UCSD-AML1 (cell line): ENCODE data around the gene PARD3.
"Not testable (repeated sequence)": the region's sequence is repeated elsewhere in the genome, so short reads cannot be mapped to it uniquely, and the experiment has no call there.

Experiments
- DNase-seq: peaks from one replicate; lab custom pipeline; 2025; ENCODE audit not compliant: unreplicated experiment; lab: John Stamatoyannopoulos, UW

The PARD3 gene

DNA sequence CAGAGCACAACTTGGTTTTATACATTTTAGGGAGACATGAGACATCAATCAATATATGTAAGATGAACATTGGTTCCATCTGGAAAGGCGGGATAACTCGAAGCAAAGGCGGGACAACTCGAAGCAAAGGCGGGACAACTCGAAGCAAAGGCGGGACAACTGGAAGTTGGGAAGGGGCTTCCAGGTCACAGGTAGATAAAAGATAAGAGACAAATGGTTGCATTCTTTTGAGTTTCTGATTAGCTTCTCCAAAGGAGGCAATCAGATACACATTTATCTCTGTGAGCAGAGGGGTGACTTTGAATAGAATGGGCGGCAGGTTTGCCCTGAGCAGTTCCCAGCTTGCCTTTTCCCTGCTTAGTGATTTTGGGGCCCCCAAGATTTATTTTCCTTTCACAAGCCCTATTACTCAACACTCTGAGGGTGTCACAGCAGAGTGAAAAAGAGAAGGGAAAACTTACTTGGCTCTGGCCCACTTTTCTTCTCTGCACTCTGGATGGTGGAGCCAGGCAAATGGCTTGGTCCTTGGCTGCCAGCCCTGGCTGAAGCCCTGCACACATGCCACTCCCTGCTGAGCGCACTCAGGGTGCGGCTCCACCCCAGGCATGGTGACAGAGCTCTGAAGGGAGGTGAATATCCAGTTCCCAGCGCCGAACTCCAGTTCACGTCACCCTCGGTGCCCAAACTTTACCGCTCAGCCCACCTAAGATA lies 46.7 kb downstream of the PARD3 start:
- DNase-seq, result no peak

DNA sequence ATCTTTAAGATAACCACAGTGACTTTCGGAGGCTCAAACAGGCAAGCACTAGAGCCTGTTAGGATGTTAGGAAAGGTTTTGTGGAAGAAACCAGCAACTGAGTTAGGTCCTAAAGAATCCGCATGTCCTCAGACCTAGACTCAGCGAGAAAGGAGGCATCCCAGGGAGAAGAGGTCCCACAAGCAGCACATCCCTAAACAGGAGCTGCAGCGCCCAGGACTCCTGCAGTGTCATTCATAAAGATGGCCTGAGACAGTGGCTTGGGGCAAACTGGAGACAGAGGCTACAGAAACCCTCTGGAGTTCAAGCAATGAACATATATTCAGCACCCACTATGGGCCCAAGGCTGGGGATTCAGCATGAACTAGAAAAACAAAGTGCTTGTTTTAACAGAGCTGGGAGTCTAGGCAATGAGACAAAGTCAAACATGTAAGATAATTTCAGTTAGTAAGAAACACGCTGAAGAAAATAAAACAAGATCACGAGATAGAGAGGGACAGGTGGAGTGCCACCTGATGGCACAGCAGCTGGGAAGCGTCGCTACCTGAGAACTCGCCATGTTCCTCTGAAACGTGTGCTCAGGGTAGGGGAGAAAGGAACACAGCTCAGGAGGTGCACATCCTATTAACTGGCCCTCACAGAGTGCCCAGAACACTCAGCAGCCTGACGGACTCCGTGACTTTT lies 48.1 kb downstream of the PARD3 start:
- DNase-seq, result no peak

DNA sequence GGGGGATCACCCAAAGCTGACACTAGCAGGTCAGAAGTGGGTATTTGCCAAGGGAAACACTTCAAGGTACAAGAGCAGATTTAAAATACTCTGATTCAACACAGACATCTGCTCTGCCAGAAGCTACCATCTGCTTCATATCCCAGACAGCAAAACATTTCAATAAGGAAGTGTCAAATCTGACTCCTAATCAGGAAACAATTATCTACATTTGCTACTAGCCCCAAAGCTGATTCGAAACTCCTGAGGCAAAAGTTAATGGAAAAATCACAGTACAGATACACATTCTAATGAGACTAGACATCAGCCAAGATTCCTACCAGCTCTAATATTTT lies 48.9 kb downstream of the PARD3 start:
- no peak for DNase-seq

DNA sequence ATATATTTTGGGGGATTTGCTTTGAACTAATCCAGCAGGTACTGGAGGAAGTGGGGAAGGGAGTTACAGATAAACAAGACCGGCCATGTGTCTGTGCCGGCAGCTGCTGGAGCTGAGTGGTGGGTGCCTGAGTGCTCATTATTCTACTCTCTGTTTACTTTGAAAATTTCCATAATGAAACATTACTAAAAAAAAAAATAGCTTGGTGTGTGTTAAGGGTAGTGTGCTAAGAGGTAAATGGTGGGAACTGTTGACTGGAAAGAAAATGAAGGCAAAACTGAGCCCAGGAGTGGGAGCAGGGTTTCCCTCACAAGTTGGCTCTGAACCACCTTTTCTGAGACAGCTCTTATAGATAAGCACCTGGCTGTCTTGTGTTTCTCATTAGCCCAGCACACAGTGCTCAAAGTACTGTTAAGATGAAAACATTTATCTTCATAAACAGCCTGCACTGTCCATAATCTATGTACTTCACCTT lies 50.6 kb downstream of the PARD3 start:
- DNase-seq, result no peak

DNA sequence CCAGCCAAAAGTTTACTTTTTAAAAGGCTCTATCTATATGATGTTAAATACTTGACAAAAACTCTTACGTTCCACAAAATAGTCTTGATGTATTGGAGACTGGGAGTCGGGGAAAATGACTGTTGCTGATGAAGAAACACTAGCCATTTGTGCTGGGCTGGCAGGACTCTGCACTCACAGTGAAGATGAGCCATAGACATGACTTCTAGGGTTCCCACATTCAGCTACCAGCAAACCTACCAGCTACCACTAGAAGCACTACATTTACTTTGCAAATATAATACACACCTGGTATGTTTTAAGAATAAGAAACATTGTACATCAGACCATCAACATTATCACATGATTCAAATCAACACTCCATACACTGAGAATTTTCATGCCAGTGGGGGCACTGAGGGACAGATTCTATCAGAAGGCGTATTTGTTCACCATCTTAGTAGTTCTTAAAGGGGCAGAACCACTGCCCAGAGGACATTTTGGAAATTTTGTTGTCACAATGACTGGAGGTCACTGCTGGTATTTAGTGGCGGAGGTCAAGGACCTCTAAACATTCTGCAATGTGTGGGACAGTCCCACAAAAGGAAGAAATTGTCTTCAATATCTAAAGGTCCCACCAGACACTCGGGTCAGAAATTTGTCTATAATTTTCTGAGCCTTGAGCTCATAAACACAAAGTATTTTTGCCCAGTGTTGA lies 52.3 kb downstream of the PARD3 start:
- DNase-seq, result no peak

DNA sequence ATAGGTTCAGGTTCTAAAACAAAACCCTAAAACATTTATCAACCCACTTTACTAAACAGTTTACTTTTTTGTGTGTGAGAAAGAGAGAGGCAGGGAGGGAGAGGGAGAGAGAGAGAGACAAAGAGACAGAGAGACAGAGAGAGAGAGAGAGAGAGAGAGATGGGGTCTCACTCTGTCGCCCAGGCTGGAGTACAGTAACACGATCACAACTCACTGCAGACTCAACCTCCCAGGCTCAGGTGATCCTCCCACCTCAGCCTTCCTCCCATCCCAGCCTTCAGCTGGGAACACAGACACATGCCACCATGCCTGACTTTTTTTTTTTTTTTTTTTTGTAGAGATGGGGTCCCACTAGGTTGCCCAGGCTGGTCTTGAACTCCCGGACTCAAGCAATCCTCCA lies 52.9 kb downstream of the PARD3 start:
- DNase-seq, result no peak

DNA sequence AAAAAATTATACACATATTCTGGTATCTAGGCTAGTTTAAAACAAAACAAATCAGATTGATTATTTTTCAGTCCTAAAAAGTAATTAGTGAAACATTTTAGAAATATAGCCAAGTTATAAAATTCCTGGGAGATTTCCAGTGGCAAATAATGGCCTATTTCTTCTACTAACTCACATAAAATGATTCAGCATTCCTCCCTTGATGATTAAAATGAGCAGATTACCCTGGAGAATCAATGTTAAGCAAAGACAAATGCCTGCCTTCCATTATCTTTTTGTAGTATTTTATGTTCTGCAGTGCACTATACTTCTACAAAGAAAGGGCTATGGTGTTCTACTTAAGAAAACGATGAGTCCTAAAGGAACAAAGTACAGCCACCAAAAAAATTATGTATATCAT lies 53.6 kb downstream of the PARD3 start:
- no peak for DNase-seq

DNA sequence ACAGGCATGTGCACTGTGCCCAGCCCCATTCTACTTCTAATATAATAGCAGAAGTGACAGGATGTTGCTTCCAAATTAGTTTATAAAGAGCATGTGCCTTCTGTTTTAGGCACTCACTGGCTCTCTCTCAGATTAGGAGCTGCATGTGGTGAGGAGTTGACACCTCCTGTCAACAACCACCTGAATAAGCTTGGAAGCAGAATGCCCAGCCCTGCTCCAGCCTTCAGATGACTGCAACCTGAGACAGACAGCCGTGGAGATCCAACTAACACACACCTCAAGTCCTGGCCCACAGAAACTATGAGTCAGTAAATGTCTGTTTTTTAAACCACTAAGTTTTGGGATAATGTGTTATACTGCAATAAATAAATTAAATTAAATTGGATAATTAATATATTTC lies 54.5 kb downstream of the PARD3 start:
- no peak for DNase-seq

DNA sequence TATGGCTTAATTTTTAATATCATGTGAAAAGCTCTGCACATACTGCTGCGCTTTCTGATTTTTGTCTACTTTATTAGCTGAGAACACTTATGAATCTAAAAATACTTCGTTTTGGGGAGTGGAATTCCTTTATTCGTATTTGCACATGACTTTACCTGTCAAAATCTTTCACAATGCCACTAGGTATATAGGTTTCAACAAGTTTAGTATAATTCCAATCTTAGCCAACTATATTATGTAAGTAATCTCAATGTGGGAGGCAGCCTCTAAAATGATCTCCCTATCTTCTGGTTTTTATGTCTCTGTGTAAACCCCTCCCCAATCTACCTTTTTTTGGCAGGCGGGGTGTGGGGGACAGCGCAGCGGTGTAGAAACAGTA lies 55.3 kb downstream of the PARD3 start:
- DNase-seq, result no peak

DNA sequence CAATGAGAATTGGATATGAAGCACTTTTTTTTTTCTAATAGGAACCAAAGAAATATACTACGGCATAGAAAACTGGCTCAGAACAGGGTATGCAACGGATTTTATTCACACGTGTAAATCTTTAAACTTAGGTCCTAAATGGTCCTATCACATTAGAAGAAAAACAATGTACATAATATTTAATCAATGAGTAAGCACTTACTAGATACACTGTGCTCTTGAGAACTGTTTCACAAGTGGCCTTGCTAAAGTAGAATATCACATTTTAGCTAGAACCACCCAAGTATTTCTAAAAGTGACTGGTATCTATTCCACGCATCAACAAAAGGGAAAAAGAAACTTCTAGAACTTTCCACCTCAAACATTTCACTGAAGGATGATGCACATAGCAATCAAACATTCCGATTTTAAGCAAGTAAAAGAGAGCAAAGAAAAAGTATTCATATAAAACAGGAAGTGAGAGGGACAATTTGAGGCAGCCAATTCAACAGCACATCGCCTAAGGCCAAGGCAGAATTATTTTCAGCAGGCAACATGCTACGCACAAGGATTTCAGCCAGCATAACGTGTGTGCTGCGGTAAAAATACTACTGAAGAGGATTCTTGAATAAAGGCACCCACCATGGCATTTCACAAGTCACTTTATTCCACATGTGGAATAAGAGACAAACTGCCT lies 55.8 kb downstream of the PARD3 start:
- DNase-seq, result no peak

DNA sequence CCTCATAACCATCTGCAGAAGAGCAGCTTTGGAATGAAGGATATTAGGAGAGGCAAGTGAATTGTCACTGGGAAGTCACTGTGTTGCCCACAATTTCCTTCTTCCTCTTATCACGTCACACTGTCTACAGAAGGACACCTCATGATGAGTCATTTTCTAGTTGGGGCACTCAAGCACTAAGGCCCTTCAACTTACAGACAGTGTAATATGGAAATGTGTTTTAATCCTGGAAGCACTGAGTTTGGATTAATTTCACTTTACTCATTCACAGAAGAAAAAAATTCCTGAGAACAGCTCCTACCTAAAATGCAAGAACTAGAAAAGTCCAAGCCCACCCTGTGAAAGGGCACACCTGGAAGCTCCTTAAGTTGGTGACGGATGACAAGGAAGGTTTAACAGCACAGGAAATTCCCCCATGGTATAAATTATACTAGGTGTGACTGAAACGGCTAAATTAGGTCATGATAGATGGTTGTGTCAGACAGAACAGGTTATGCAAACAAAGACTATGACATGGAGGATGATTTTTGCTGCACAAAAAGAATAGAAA lies 56.6 kb downstream of the PARD3 start:
- DNase-seq, result no peak

DNA sequence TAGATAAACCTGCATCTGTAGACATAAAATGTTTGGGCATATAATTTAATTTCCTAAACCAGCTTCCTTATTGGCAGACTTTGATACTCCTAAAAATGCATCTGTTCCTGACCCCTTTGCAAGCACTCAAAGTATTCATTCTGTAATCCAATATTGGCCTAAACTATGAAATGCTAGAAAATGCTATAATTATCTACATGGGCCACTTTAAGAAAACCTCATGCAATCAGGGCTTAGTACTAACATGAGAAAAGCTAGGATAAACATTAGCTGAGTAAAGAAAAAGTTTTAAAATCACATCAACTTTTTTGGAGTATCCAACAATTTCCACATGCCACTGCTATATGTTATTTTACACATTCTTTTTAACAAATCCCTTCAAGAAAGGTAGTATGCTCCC lies 57.2 kb downstream of the PARD3 start:
- no peak for DNase-seq

DNA sequence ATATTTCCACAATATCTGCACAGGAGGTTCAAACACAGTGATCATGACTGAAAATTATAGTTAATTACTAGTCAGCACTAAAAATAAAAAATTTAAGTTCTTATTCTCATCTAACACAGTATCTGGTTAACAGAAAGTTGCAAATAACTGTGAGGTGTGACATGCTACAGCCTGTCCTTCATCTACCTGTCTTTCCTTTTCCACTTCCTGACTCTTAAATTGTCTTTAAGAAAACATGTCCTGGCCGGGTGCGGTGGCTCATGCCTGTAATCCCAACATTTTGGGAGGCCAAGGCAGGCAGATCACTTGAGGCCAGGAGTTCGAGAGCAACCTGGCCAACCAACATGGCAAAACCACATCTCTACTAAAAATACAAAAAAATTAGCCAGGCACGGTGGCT lies 57.9 kb downstream of the PARD3 start:
- not testable (repeated sequence) for DNase-seq

DNA sequence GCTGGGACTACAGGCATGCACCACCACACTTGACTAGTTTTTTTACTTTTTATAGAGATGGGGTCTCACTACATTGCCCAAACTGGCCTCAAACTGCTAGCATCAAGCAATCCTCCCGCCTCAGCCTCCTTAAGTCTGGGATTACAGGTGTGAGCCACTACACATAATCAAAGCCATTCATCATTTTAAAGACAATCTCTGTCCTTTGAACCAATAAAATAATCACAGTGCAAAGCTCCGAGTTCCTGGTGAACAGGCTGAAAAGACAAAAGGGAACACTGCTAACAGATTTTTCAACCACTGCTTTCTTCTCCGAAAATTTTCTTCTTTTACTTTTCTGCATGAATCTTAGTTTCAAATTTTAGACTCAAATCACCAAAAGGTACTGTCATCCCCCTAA lies 58.5 kb downstream of the PARD3 start:
- DNase-seq, result no peak

DNA sequence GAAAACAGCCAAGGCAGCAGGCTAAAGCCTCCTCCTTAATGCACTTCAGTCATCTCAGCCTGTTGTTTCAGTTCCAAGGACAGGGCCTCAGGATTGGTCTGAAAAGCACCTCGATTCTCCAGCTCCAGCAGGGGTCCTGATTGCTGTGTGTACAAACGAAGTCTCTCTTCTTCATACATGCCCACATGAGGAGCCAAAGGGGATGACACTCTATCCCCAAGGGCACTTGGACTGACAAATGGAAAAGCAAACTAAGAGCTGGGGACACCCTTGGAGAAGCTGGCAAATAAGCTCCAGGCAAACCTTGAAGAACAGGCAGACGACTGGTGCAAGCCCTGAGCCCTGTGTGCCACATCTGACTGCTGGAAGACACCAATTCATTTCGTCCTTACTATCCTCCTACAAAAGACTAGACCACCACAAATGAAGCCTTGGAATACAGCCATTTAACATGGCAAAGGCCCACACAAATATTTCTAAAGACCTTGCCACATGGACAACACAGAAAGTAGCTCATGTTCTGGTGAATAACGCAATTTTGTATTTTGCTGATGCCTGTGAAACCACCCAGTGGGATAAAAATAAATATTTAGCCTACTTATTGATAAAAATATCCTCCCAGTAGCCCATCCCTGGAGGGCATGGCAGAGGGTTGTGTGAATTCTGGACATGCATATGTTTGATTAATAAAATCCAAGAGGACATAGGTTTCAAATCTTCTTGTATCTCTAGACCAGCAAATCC lies 61.9 kb downstream of the PARD3 start:
- DNase-seq, result no peak

DNA sequence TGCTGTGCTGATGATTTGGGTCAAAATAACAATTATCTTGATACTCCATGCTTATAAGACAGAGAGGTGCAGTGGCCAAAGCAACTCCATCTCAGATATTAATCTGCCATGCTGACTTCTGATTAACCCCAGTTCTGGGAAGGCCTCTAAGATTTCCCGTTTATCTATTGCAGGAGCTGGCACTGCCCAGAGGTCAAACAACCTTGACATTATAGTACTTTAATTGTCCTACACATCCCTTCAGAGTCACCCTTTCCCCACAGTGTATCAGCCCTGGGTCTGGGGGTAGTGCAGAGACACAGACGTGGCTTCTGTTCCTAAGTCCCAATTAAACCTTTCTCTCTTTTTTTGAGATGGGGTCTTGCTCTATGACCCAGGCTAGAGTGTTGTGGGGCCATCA lies 63.8 kb downstream of the PARD3 start:
- DNase-seq, result no peak

DNA sequence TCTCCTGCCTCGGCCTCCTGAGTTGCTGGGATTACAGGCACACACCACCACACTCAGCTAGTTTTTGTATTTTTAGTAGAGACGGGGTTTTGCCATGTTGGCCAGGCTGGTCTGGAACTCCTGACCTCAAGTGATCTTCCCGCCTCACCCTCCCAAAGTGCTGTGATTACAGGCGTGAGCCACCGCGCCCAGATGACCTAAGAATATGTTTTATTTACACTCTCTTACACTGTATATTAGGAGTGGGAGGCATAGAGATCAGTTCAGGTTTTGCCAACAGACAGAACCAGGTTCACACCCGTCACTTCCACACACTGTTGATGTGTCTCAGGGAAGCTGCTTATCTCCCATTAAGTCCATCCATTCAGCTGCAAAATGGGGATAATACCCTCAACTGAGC lies 64.3 kb downstream of the PARD3 start:
- not testable (repeated sequence) for DNase-seq

DNA sequence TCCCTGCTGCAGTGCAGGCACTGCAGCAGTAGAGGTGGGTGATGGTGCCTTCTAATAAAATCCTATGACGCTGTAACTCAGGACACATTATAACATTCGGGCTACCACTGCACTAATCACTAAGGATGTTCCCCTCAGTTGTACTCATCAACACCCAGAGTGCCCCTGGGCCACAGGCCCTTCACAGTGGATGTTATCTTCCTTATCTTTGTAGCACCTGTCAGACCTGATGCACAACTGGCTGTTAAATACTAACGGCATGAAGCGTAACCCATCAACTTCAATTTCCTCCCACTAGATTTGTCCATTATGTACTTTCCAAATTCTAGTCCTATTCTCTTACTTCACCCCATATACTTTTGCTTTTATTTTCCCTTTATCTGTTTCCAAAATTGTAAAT lies 66.3 kb downstream of the PARD3 start:
- no peak for DNase-seq

DNA sequence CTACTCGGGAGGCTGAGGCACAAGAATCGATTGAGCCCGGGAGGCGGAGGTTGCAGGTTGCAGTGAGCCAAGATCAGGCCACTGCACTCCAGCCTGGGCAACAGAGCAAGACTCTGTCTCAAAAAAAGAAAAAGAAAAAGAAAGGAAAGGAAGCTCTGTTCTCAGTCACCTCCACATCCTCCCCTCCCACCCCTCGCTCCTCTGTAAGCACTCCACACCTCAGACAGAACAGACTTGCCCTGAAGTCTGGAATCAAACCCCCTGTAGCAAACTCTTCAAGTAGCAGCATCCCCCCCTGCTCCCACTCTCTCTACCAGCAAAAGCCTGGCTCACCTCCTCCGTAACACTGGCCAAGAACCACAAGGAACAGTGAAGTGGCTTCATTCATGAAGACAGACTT lies 66.7 kb downstream of the PARD3 start:
- DNase-seq, result no peak

DNA sequence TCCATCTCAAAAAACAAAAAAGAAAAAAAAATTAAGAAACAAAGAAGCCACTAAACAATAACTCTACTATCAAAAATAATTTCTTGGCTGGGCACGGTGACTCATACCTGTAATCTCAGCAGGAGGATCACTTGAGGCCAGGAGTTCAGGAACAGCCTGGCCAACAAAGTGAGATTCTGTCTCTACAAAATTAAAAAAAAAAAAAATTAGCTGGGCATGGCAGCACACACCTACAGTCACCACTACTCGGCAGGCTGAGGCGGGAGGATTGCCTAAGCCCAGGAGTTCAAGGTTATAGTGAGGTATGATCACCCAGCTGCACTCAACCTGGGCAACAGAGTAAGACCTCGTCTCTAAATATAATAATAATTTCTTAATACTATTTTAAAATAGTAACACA lies 69.0 kb downstream of the PARD3 start:
- no peak for DNase-seq

DNA sequence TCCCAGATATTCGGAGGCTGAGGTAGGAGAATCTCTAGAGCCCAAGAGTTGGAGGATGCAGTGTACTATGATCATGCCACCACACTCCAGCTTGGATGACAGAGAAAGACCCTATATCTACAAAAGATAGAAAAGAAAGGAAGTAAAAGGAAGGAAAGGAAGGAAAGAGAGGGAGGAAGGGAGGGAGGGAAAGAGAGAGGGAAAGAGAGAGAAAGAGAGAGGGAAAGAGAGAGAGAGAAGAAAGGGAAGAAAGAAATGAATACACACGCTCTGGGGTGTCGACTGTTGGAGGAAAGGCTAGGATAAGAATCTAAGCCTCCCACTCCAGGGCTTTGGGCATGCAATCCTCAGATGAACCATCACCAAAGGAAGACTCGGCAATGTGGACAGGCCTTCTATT lies 69.9 kb downstream of the PARD3 start:
- no peak for DNase-seq
